ENCODE data around the gene GSAP. TPM values are rescaled to one million over a fixed set of nuclear protein-coding genes. Genes with fewer than 3 reads are reported as not detected.

The GSAP gene
- total RNA-seq, 1 experiment from 2014 or later, result 6.9 TPM

- peak; percentile 47 for DNase-seq (ENCODE audit: low read depth)
Observed at GRCh38 chr7:77328669-77329068, 87.5 kb downstream of the GSAP start.

- DNase-seq (ENCODE audit: low read depth), result peak; percentile 91
Observed at GRCh38 chr7:77327932-77328628, 88.1 kb downstream of the GSAP start.

GRCh38 chr7:77327067-77327931 lies 88.8 kb downstream of the GSAP start:
- peak; percentile 67 for DNase-seq (ENCODE audit: low read depth)

DNA sequence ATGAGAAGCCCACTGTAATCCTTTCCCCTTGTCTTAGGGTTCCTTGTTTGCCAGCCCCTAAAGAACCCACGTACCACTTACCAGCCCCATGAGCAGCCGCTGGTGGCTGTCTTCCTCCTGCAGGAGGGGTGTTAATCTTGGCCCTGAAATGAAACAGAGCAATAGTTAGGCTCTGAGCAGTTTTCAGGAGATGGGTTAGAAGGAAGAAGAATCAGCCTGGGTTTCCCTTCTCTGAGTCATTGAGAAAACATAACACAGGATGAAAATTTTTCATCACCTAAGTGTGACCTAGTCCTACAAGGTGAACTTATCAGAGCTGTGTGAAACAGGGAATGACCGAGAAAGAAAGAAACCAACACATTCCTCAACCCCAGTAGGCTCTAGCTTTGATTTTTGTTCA lies 90.0 kb downstream of the GSAP start:
- peak; percentile 57 for DNase-seq (ENCODE audit: low read depth)

GRCh38 chr7:77321300-77321699 lies 94.8 kb downstream of the GSAP start:
- DNase-seq (ENCODE audit: low read depth), result no peak

- no peak for DNase-seq (ENCODE audit: low read depth)
Observed at GRCh38 chr7:77320714-77321113, 95.4 kb downstream of the GSAP start.

GRCh38 chr7:77320137-77320536 lies 96.0 kb downstream of the GSAP start:
- DNase-seq (ENCODE audit: low read depth), result peak; percentile 47

DNA sequence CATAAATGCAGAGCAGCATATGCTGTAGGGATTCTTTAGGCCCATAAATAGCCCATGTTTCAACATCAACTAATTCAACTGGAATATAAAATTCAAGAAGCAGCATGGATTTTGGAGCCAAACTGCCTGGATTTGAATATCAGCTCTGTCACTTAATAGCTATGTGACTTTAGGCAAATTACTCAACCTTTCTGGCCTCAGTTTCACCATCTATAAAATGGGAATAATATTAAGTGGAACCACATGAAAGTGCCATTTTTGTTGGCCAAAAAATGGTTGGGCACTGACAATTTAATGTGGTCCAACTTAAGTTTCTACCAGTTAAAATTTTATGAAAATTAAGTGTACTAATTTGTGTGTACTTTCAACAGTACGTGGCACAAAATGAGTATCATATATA lies 98.1 kb downstream of the GSAP start:
- DNase-seq (ENCODE audit: low read depth), result no peak

- DNase-seq (ENCODE audit: low read depth), result peak; percentile 17
Observed at GRCh38 chr7:77316219-77316978, 99.8 kb downstream of the GSAP start.

DNA sequence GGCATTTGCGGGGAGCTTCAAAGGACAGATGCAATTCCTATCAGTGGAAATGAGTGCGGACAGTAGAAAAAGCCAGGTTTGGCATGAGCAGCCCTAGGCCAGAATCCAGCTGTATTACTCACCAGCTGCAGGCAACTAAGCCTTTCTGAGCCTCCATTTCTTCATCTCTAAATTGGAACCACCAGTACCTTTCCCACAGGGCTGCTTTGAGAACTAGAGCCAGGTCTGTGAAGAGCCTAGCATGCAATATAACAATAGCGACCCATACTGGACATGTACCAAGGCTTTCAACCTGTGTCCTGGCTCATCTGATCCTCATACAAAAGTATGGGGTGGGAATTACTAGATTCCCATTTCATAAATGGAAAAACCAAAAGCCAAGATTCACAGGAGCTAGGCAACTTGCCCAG lies 101.0 kb downstream of the GSAP start:
- no peak for DNase-seq (ENCODE audit: low read depth)

DNA sequence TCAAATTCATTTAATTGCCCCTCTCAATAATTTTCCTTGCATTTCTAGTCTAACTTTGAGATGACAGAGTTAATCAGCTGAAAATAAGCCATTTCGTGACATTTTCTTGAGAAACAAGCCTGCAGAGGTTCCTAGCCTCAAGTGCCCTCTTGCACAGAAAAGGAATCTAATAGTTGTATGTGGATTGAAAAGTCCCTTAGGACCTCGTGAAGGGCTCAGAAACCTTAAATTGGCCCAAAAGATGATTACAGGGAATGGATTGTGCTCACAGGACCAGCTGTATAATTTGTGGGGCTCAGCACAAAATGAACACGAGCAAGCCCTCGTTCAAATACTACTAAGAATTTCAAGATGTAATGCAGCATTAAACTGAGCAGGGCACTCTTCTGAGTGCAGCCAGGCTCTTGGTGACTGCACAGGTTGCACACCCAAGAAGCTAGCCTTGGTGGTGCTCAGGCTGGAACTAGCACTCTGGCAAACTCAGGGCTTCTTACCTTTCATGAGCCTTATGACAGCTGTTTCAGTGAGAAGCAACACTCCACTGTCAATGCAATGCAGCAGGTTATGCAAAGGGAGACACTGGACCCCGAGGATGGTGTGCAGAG lies 102.2 kb downstream of the GSAP start:
- DNase-seq (ENCODE audit: low read depth), result no peak

DNA sequence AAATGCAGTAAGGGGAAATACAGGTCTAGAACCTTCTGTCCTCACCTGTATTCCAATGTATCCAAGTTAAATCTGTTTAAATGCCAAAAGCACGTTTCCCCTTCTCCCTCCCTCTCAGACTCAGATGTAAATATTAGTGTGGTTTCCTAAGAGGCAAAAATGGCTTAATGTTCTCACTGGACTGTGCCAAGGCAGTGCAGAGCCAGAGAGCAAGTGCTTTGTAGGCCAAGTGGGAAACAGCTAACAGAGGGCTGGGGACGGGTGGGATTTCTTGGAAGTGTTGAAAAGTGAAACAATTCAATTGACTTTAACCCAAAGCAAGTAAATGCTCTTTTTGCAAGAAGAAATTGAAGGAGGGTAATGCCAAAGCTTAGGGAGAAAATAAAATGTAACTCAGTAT lies 103.1 kb downstream of the GSAP start:
- DNase-seq (ENCODE audit: low read depth), result no peak

DNA sequence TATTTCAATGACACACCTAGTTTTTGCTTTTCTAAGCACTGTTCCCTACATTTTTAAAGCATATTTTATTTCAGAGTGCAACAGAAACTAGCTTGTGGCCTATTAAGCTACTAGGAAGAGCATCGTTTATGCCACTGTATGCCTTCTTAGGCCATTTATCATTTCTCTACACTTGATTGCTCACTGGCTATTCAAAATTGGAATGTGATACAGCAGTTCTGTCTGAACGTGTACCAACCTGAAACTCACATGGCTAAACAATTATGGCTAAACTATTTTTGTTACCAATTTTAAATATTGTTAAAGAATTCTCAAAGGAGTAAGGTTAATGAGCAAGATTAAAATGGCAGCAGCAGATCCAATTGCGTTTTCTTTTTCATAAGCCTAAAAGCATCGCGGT lies 105.2 kb downstream of the GSAP start:
- DNase-seq (ENCODE audit: low read depth), result no peak

GRCh38 chr7:77309714-77310220 lies 106.4 kb downstream of the GSAP start:
- DNase-seq (ENCODE audit: low read depth), result peak; percentile 24

- no peak for DNase-seq (ENCODE audit: low read depth)
Observed at GRCh38 chr7:77308792-77309191, 107.4 kb downstream of the GSAP start.

- peak; percentile 15 for DNase-seq (ENCODE audit: low read depth)
Observed at GRCh38 chr7:77306231-77307067, 109.7 kb downstream of the GSAP start.

DNA sequence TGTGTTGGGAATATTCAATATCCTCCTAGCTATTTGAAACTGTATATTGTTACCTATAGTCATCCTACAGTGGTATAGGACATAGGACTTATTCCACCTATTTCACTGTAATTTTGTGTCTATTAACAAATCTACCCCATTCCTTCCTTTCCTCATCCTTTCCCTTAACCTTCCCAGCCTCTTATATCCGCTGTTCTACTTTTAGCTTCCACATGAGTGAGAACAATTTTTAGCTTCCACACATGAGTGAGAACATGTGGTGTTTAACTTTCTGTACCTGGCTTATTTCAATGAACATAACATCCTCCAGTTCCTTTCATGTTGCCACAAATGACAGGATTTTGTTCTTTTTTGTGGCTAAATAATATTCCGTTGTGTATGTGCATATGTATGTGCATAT lies 120.6 kb downstream of the GSAP start:
- DNase-seq (ENCODE audit: low read depth), result no peak

- DNase-seq (ENCODE audit: low read depth), result no peak
Observed at GRCh38 chr7:77293046-77293445, 123.1 kb downstream of the GSAP start.

GRCh38 chr7:77290425-77290824 lies 125.7 kb downstream of the GSAP start:
- DNase-seq (ENCODE audit: low read depth), result no peak

GRCh38 chr7:77289387-77289786 lies 126.8 kb downstream of the GSAP start:
- no peak for DNase-seq (ENCODE audit: low read depth)
